Erythroblast (primary cell): ENCODE results near the gene HIGD2B.
"Not testable (repeated sequence)": the region's sequence is repeated elsewhere in the genome, so short reads cannot be mapped to it uniquely, and the experiment has no call there.

Source experiments
- DNase-seq, 2 experiments: peaks; one replicate each; lab custom pipeline; 2025; lab: John Stamatoyannopoulos, UW

HIGD2B gene

DNA sequence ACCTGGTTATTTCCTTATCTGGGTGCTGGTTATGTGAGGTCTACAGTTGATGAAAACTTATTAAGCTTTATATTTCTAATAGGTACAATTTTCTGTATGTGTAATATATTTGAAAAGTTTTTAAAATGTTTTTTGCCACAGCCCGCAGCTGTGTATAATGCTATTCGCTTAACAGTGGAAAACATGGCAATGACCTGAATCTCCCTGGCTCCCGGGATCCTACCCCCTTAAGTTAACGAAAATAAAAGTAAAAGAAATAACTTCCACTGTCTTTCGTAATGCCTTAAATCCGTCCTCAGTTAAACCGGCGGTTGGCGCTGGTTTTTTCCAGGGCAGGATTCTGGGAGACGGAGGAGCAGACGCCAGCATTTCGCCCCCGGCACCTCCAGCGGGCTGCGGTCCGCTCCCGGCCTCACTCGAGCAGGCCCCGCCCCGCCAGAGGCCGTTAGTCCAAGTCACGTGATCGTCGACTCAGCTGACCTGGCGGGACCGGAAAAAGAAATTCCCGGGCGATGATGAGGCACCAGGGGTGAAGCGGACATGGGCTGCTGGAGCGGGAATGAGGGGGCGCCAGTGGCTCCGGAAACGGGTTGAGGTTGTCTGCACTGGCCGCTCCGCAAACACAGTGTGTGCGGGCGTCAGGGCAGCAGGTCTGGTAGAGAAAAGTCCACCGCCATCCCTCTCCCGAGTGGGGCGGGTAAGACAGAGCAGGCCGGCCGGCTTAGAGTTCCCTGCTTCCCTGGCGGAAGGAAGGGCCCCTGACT, 49.3 kb downstream of the HIGD2B start:
- DNase-seq = not testable (repeated sequence)

DNA sequence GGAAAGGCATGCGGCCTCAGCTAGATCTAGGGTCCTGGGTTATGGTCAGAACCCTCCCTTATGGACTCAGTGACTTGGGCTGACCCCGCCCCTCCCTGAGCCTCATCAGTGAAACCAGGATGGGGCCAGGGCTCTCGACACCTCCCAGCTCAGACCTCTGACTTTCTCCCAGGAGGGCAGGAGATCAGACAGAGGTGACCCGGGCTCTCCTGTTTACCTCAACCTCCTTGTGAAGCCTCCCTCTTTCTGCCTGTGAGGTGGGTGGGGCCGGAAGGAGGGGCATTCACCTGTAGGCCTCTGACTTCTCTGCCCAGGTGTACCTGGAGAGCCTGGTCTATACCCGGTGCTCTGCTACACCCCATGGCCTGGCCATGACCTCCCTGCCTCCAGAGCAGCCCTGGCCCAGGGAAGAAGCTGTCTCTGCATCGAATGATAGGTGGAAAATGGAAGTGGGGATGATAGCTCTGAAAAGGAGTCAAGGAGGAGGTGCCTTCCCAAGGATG, 56.9 kb downstream of the HIGD2B start:
- DNase-seq = not testable (repeated sequence)

DNA sequence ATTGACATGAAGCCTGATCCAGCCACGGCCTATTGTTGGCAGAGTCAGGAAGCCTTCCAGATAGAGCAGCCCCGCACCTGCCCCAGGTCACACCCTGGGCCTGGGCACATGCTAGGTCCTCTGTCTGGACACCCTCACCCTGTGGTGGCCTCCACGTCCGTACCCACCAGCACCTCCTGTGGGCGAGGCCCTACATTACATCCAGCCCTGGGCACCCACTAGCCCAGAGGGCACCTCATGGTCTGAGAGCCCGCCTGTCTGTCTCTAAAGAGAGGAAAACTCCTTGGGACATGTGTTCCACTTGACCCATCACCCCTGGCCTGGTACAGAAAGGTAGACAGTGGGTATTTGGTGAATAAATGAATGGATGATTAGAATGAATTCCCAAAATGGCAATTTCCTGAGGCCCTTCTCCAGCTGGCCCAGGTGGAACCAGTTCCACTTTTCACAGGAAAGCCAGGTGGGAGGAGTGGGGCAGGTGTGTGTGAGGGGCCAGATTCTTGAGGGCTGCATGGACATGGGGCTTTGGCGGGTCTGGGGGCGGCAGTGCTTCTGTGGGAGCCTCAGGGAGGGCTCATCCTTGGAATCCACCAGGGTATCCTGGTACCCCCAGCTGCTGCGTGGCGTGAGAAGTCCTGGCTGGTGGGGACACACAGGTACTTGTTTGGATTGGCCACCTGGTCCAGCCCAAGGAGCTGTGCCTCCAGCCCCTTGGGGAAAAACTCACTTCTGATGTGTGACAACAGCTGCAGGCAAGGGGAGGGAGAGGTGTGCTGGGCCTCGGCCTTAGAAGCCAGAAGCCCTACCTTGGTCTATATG, 57.5 kb downstream of the HIGD2B start:
- DNase-seq = peak; percentile 3 to 17

DNA sequence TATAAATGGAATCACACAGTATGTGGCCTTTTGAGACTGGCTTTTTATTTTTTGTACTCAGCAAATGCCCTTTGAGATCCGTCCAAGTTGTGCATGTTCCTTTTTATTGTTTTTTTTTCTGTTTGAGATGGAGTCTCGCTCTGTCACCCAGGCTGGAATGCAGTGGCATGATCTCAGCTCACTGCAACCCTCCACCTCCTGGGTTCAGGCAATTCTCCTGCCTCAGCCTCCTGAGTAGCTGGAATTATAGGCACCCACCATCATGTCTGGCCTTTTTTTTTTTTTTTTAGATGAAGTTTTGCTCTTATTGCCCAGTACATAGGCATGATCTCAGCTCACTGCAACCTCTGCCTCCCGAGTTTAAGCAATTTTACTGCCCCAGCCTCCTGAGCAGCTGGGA, 59.8 kb downstream of the HIGD2B start:
- not testable (repeated sequence) for DNase-seq
